NOMO-1 treated with dmso at 0.1 percent for 144 hours (cell line): ENCODE results near the gene C19orf44.
"Not testable (repeated sequence)": the region's sequence is repeated elsewhere in the genome, so short reads cannot be mapped to it uniquely, and the experiment has no call there.

Source experiments
- DNase-seq: peaks from one replicate; lab custom pipeline; 2025; ENCODE audit not compliant: unreplicated experiment; lab: John Stamatoyannopoulos, UW

The C19orf44 gene

DNA sequence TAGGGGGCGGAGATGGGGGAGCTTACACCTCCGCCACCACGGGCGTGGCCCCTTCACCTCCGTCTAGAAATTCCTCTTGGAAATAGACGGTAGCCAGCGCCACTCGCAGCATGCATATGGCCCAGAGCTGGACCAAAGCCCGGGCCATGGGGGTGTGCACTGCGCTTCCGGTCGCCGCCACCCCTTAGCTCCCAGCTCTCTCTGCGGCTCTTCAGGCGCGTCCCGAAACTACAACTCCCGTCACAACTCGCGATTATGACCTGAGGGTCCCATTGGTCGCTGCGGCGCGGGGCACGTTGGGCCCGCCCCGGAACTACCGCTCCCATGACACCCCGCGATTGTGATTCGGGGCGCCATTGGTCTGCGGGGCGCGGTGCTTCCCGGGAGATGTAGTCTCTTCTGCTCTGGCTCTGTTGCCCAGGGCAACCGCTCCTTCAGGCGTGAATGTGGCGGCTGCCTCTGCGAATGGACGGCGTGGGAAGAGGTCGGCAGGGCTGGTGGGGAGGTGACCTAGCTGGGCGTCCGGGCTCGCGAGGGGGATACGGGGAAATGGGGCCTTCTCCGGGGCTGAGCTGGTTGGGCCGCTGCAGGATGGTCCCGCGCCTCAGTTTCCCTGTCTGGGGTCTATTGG, at the start of gene C19orf44, which contains the start of gene CALR3:
Gene C19orf44, plus strand, starts transcription at position 413 of the 631 bp plus-strand sequence. CDS start 4,399 bp downstream, outside the sequence.
Gene CALR3, minus strand, starts transcription at position 186 of the 631 bp plus-strand sequence. Its CDS starts 38 bp downstream, at position 148.
- DNase-seq: peak; percentile 99

DNA sequence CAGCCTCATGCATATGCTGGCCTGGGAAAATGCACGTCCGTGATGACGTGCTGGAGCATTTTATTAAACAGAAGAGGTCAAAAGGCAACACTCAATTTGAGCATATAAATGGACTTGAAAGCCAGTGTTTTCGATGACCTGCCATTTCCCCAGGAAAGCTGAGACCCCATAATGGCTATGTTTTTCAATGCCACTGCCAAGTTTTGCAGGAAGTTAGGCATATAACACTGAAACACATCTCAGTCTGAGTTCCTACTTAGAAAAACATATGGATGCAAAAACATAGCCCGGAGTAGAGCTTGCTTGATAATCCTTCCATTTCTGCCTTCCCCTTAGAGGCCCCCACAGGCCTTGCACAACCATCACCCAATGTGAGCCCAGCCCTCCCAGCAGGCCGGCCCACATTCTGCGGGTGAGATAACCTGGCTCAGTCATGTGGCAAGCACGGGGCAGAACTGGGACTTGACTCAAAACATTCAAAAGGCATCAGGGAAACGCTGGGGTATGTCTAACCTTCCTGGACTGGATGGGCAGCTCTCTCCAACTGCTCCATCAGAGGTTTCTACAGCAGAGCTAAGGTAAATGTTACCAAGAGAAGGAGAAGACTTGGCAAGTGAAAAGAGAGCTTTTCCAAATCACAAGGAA, 49.3 kb upstream of the C19orf44 start:
- DNase-seq: peak; percentile 87

DNA sequence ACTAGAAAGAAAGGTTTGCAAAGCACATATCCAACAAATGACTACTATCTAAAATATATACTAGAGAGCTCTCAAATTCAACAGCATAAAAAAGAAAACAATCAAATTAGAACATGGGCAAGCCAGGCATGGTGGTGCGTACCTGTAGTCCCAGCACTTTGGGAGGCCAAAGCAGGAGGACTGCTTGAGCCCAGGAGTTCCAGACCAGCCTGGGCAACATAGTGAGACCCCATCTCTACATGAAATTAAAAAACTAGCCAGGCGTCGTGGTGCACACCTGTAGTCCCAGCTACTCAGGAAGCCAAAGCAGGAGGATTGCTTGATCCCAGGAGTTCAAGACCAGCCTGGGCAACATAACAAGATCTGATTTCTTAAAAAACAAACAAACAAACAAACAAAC, 47.3 kb upstream of the C19orf44 start:
- not testable (repeated sequence) for DNase-seq

GRCh38 chr19:16449330-16449961, 46.7 kb upstream of the C19orf44 start:
- DNase-seq: no peak

GRCh38 chr19:16452325-16452724, 43.9 kb upstream of the C19orf44 start:
- no peak for DNase-seq

DNA sequence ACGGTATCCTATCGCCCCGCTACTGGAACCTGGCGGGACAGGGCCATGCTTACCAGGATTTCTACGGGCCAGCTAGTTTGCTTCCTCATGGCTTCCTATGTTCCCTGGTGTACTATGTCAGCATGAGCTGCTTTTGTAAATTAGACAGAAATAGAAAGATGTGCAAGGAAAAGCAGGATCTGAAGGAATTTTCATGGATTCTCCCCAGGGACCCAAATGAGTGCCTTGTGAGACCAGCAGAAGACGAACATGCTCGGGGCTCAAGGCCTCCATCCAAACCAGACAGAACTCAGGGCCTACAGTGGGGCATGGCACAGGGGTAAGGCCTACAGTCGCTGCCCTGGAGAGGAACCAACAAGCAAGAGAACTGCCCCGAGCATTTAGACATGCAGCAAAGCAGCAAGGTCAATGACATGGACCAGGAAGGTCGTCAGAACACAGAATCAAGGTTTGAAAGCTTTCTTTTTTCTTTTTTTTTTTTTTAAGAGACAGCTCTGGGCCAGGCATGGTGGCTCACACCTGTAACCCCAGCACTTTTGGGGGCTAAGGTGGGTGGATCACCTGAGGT, 41.8 kb upstream of the C19orf44 start:
- DNase-seq: no peak

DNA sequence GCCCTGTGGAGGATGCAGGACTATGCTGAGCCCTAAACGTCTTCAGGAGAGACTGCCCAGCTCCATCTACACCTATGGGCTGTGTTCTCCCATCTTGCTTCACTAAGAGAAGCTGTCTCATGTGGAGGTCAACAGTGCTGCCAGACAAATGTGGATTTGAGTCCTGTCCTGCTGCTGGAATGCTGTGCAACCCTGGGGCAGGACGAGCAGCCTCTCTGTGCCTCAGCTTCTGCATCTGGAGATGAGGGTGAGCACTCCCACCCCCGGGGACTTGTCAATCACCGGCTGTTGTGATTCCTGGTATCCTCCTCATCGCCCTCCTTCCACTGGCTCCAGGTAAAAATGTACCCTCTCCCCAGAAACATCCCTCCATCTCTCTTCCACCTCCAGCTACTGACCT, 40.7 kb upstream of the C19orf44 start:
- DNase-seq: no peak

- no peak for DNase-seq
These were observed 39.5 kb upstream of the C19orf44 start for GRCh38 chr19:16456652-16457194.

DNA sequence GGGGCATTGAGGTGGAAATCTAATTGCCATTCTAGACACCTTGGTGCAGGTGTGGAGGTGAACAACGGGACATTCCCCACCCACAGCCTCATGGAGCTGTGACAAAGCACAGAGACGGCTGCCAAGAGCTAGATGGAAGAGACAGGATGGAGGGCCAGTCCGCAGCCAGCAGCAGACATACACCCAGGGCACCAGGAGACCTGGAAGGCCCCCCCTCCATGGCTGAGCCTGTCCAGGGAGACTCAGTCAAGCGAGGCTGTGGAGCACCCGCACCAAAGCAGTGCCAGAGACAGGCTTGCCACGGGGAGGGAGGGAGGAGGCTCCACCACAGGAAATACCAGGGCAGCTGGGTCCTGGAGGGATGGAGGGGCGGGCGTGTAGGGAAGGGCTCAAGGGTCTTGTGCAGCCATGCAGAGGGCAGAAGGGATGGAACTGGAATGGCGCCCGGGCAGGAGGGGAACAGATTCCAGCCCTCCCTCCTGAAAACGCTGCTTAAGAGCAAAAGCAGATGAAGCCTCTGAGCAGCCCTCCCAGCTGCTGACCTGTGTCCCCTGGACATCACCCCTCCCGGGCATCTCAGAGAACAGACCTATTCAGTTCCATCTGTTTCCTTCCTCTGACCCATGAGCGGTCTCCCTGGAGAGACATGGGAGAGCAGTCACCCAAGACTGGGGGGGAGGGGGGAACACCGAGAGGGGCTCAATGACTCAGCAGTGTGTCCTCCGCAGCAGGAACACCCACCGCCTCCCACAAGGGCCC, 38.8 kb upstream of the C19orf44 start:
- no peak for DNase-seq

DNA sequence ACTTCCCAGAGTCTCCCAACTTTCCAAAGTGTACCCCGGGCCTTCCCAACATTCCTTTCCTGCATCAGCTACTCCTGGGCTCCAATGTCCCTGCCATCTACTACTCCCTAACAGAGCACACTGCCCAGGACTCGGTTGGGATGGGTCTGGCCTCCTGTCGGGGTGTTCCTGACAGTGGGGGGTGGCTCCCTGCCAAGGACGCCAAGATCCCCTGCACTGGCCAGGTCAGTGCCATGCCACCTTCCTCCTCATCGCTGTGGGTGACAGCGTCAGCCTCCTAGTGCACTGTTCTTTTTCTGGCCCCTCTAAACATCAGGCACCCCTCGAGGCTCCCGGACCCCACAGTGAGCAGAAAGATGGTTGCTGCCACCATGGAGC, 38.3 kb upstream of the C19orf44 start:
- DNase-seq: no peak

DNA sequence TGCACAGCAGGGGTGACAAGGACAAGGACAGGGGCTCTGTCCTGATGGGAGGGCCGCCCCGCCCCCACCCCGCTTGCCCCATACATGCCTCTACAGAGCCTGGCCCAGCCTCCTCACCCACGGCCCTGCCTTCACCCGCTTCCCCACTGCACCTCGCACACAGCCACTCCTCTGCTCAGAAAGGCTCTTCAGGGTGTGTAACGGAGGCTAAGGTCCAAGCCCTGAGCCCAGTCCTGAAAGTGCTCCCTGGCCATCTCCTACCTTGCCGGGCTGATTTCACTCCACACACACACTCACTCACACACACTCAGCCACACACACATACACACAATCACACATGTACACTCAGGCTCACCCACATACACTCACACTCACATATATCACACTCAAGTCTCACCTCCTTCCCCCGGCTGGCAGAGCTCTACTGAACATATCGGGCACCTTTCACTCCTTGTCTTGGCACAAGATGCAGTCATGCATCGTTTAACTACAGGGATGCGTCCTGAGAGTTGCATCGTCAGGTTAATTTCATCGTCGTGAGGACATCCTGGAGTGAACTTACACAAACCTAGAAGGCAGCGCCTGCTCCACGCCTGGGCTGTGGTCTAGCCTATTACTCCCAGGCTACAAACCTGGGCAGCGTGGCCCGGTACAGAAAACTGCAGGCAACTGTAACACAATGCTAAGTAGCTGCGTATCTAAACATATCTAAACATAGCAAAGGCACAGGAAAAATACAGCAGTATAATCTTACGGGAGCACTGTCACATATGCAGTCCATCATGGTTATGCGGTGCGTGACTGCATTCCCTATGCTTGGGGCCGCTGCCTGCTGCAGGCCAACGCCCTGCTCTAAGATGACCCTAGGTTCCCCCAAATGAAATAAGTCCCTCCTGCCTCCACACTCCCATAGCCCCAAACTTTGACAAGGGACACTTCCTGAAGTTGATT, 37.5 kb upstream of the C19orf44 start:
- no peak for DNase-seq

- DNase-seq: no peak
These were observed 36.5 kb upstream of the C19orf44 start for GRCh38 chr19:16459680-16460079.

DNA sequence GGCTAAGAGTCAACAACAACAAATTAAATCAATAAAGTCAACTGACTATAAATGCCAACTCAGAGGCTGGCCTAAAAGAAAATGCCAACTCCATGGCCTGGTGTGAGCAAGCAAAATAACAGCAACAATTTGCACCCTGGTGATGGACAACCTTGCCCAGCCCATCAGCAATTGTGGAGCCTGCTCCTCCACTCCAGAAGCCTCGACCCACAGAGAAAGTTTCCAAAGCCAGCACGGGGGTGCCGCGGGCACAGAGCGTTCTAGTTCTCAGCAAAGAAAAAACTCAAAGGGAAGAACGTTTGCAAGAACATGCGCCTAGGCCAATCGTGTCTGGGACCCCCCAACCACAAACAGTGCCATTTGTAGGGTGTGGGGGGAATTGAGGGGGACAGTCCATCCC, 35.7 kb upstream of the C19orf44 start:
- DNase-seq: no peak

DNA sequence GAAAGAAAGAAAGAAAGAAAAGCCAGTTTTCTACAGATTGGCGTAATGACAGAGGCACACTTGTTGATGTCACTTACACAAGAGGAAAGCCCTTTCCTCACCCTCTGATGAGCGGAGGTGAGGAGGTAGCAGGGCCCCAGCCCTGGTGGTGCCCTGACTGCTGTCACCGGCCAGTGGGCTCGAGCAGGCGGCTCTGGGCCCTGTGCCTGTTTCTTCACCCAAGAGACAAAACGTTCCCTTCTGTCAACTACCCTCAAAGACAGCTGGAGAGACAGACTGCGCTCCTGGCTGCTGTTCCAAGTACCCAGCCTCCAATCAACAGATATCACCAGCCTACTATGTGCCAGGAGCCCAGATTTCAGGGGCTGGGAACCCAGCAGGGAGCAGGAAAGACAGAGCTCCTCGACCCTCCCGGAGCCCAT, 34.6 kb upstream of the C19orf44 start:
- DNase-seq: no peak

GRCh38 chr19:16462757-16463250, 33.4 kb upstream of the C19orf44 start:
- DNase-seq: no peak

DNA sequence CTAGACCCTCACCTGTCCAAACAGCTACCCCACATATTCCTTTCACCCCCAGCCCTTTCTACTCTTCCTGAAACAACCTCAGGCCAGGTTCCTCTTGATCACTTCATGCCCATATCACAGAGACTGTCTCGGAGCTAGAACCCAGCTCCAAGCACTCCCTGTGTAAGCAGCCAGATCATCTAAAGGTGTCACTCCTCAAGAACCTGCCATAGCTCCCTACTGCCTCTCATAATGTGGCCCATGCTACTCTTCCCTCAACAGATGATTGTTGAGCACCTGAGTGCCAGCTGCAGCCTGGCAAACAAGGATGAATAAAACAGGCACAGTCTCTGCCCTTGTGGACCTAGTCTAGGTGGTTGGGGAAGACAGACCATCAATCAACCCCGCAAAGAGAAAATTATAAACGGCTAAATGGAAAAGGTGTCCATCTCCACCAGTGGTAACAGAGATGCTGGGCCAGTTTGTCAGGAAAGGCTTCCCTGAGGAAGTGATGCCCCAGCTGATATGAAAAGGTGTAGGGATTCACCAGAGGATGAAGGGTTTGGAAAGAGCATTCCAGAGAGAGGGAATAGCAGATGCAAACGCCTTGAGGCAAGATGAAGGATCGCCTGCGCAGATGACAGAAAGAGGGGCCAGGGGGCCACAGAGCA, 32.7 kb upstream of the C19orf44 start:
- DNase-seq: no peak

DNA sequence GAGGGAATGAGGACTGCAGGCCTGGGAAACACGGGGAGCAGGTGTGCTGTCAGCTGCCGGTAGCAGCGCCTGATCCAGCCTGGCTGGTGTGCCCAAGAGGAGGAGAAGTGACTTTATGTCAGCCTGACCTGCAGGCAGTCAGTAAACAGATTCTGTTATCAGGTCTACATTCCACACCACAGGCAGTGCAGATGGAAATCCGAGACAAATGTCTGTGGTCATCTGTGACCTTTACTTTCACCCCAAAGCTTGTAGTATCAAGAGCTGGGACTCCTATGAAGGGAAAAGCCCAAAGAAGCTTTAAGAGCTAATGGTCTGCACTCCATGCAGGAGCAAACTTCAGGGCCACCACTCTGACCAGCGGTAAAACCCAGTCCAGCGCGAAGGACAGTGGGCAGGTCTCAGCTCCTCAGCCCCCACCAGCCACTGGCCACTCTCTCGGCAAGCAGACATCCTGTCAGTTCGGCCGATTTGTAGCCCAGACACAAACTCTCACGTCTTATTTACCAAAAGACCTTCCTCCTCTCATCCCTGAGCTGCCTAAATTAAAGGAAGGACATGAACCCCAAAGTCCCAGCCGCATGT, 32.1 kb upstream of the C19orf44 start:
- no peak for DNase-seq

DNA sequence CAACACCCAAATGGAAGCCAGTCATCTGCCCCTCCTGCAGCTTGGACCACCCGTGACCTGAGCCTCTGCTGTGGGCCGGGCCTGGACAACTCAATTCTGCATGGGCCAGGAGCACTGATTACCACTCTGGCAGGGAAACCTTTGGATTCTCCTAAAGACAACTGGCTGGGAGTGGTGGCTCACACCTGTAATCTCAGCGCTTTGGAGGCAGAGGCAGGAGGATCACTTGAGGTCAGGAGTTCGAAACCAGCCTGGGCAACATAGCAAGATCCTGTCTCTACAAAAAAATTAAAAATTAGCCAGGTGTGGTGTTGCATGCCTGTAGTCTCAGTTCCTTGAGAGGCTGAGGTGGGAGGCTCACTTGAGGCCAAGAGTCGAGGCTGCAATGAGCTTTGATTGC, 31.0 kb upstream of the C19orf44 start:
- DNase-seq: no peak
